GM21360 (cell line): ENCODE measurements around the gene PHC2.

Experiments used
- ATAC-seq: cut with Tn5 transposase; IDR thresholded peaks from one replicate; pipeline ENCODE4 v1.9.1; 2021; ENCODE audit warnings: mild to moderate bottlenecking, moderate library complexity; ENCODE audit not compliant: unreplicated experiment

PHC2 gene

DNA sequence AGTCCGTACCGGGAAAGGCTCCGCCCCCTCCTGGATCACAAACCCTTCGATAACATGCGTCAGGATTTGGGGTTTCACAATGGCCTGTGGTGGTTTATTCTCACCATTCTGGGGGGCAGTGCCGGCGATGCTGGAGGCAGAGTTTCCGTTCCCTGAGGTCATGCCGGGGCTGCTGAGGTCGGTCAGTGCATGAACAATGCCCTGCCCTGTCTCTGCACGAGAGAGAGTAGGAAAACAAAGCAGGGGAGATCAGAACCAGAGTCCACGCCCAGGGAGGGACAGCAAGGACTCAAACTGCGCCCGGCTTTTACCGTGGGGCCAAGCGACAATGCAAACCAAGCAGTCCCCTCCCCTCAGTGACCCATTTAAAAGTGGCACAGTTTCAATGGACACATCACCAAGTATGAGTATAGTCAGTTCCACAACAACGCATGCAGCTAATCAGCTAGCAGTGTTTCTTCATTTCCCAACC is 96.8 kb downstream of the PHC2 start:
- no peak for ATAC-seq

GRCh38 chr1:33332881-33333280 is 98.0 kb downstream of the PHC2 start:
- no peak for ATAC-seq

DNA sequence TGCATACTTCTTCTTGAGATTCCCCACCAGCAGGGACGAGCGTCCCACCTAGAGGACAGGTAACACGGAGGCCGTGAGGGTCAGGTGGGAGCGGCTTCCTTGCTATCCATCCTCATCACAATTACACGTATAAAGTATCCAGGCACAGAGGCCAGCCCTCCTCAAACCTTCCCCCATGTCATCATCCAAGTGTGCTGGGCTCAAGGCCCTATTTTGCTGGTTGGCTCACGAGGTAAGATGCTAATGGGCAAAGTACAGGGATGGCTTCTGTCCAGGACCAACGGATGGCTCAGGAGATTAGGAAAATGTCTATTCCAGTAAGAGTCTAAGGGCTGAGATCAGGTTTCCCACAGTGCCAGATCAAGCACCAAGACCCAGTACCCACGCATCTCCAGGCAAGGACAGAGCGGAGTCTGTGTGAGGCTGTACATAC is 98.5 kb downstream of the PHC2 start:
- ATAC-seq = no peak

GRCh38 chr1:33331444-33332356 is 99.2 kb downstream of the PHC2 start:
- no peak for ATAC-seq

- ATAC-seq = no peak
Observed at GRCh38 chr1:33330906-33331305, 100.0 kb downstream of the PHC2 start.

- no peak for ATAC-seq
Observed at GRCh38 chr1:33330361-33330890, 100.5 kb downstream of the PHC2 start.

GRCh38 chr1:33329600-33330305 is 101.1 kb downstream of the PHC2 start:
- no peak for ATAC-seq

- no peak for ATAC-seq
Observed at GRCh38 chr1:33328817-33329216, 102.1 kb downstream of the PHC2 start.

- no peak for ATAC-seq
Observed at GRCh38 chr1:33327587-33328325, 103.1 kb downstream of the PHC2 start.

- ATAC-seq = no peak
Observed at GRCh38 chr1:33326785-33327184, 104.1 kb downstream of the PHC2 start.

GRCh38 chr1:33324677-33325575 is 106.0 kb downstream of the PHC2 start:
- no peak for ATAC-seq

- ATAC-seq = no peak
Observed at GRCh38 chr1:33323663-33324477, 107.0 kb downstream of the PHC2 start.

- ATAC-seq = no peak
Observed at GRCh38 chr1:33322870-33323585, 107.9 kb downstream of the PHC2 start.

- ATAC-seq = no peak
Observed at GRCh38 chr1:33322109-33322508, 108.8 kb downstream of the PHC2 start.

- no peak for ATAC-seq
Observed at GRCh38 chr1:33321178-33321577, 109.7 kb downstream of the PHC2 start.

DNA sequence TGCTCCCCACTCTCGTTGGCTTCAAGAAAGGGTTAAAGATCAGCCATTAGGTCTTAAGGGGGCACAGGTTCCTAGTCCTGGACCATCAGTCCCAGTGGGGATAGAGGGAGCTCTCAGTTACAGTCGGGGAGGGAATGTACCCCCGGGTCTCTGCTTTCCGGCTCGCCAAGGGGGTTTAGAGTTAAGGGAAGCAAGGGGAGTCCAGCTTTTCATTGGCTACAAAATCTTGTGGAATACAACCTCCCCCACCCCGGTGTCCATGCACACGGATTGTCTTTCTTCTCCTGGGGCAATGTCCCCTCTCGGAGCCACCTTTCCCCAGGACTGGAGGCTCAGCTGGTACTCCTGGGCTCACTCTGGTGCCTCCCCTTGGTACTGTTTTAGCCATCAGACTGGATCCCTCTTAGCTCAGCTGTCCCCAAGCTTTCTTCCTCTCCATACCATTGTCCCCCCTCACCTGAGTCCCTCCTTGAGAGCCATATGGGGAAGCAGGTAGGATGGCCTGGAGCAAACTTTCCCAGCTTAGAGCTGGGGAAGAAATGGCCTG is 110.2 kb downstream of the PHC2 start, which contains the start of gene A3GALT2:
Gene A3GALT2, minus strand, starts transcription at position 480 of the 547 bp plus-strand sequence. Its CDS starts 0 bp downstream, at position 480.
- ATAC-seq = no peak

DNA sequence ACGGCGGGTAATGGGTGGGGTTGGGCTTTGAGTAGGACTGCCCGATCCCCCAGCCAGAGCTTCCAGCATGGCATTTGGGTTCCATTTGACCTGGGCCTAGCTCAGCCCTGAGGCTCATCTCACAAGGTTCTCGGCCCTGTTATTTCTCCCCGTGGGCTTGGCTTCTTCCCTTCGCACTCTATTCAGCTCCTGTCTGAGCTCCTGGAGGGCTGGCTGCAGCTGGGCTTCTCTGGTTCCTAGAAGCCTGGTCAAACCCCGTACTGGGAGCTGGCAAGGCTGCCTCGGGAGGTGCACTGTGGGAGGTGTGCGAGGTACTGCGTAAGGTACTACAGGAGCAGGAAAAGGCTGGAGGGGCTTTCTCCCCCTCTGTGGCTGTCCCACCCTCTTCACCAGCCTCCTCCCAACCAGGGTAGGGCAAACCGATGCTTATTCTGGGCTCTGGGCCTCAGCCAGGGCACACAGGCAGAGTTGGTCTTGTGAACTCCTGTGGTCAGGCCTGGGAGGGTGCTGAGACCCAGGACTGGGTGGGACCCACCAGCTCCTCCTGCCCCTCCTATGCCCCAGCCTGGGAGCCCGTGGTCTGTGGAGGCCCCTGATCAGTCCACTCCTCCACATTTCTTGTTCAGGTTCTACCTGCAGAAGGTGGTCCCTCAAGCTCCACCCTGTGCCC is 110.8 kb downstream of the PHC2 start:
- no peak for ATAC-seq
